ENCODE data around the gene PRKCE.

GRCh38 chr2:45654250-45654649 is 2.8 kb downstream of the PRKCE start:
- TF ChIP-seq JUNB (IDR thresholded peaks at IDR 0.05; ENCODE audit: unreplicated experiment) (no peak), CTCF (conservative IDR thresholded peaks at IDR 0.05; ENCODE audit: low read depth in 2 of 2) (no peak), STAT1 (IDR thresholded peaks at IDR 0.05; ENCODE audit: unreplicated experiment) (no peak), EZH2phosphoT487 (IDR thresholded peaks at IDR 0.05; ENCODE audit: unreplicated experiment) (no peak), POLR2AphosphoS5 (IDR thresholded peaks at IDR 0.05; ENCODE audit: low read depth) (no peak), REST (IDR thresholded peaks at IDR 0.05; ENCODE audit: unreplicated experiment) (no peak)
